GM18868 (cell line): Measurements from ENCODE around the gene PTPRT.

Experiments used
- ATAC-seq: cut with Tn5 transposase; IDR thresholded peaks from one replicate; pipeline ENCODE4 v1.9.1; 2021; ENCODE audit warnings: mild to moderate bottlenecking, moderate library complexity; ENCODE audit not compliant: unreplicated experiment

PTPRT gene

DNA sequence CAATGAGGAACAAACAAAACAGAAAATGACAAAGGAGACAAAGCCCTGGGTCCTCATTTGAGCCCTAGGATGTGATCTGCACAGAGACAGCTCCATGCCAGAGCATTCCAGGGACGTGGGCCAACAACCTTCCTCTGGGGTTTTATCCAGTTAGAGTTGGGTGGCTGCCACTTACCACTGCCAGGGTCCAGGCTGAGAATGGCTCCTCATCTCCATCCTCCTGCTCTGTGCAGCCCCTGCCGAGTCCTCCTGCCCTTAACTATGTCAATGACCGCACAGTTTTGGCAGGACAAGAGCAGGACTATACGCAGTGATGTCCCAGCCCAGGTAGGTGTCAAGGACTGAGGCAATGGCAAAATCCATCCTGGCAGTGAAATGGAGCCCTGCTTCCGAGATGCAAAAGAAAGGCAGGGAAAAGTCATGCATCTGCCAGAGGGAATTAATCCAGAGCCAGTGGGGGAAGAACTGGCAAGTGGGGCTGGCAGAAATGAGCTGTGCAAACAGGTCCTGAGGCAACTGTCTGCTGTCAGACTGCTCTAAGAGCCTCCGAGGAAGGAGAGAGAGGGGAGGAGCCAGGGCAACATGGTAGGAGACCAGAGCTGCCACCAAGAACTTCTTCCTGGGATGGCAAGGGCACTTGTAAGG, 449.4 kb downstream of the PTPRT start:
- no peak for ATAC-seq

DNA sequence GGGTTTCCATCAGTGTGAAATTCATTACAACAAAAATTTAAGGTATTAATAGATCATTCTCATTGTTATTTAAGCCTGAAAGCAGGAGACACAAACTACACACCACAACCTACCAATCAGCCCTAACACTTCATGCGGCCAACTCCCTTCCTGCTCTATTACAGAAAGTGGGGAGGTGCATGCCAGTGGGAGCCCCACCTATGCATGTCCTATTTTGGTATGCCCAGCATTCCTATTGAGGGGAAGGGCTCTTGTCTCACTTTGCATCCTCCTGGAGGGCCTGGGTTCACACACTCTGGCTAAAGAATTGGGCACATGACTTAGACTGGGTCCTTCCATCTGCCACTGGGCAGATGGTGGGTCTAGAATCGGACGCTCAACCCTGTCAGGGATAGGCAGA, 450.0 kb downstream of the PTPRT start:
- ATAC-seq = no peak

DNA sequence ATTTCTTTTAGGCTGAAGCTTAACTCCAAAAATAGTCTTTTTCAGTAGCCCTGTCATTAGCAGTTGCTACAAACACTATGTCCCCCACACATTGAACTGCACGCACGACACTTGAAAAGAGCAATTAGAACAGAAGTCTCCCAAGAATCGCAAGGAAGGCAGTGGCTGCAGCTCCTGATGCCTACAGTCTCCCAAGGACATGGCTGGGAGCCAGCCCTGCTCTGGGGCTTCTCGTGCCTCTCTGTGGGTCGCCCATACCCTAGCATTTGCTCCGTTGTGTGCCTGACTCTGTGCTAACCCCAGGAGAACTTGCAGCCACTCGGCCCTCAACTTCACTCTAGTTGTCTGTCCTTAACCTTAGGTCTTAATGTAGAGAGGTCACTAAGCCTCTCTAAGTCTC, 454.2 kb downstream of the PTPRT start:
- no peak for ATAC-seq

DNA sequence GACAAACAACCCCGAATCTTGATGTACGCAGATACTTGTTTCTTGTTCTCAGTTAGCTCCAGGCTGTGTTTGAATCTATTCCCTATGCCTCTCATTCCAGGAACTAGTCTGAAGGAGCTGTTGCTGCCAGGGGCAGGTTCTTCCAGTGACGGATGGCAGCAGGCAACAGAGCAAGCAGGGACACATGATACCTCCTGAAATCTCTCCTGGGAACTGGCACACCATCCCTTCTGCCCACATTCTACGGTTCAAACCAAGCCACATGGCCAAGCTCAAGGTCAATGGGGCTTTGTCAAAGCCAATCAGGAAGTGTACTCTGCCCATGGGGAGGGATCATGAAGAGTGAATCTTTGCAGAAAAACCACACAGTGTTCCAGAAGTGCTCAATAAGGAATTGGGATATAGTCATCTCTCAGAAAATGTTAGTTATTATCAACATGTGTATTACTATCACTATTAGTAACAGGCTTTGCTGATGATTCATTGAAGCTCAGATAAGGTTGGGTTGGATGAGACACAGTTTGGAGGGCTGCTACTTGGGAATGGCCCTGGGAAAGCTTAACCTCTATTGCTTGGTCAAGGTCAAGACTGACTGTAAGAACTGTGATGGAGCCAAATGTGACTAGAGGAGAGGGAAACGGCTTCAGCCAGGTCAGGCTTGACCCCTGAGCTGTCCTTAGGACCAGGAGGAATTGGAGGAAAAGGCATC, 454.9 kb downstream of the PTPRT start:
- no peak for ATAC-seq

DNA sequence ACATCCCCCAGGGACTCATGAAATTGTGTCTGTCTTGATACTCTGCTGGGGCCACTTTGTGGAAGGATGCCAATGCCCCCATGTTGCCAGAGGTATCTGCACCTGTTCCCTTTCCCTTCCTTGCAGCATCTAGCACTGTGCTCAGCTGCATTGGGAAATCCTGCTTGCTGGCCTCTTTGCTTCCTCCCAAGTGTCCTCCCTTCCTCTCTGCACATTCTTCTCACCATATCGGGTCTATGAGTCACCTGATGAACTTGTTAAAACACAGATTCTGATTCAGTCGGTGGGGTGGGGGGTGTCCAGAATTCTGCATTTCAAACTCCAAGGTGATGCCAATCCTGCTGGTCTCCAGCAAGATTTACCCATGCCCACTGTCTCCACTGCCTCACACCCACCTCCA, 467.8 kb downstream of the PTPRT start:
- ATAC-seq = no peak

DNA sequence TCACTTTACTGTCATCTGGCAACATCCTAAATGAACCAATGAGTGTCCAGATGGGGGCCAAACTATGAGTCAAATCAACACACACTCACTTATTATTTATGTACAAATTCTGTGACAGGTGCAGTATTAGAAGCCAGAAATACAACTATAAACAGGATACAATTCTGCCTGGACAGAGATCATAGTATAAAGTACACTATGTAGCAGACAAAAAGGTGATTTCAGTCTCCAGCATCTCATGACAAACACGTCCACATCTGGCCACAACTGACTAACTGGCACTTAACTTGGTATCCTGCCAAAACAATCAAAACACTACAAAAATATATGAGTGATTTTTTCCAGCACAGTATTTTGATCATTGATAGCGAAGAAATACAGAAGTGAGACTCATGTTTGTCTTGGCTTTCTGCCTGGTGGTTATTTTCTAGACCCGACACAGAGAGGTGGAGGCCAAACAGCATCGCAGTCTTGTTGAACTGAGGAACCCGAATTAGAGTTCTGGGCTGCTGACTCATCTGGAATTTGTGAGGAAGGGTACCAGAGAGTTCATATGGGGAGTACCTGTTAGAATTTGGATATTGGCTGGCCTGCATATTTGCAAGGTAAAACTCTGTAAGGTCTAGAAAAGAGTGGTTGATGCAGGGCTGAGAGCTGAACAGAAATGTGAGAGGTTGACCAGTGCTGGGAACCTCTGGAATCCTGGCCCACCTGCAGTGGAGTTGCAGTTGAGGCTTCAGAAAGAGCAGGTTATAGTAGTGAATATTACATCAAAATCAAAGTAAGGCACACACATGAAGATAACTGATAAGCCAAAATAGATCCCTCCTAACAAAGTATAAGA, 475.2 kb downstream of the PTPRT start:
- no peak for ATAC-seq

DNA sequence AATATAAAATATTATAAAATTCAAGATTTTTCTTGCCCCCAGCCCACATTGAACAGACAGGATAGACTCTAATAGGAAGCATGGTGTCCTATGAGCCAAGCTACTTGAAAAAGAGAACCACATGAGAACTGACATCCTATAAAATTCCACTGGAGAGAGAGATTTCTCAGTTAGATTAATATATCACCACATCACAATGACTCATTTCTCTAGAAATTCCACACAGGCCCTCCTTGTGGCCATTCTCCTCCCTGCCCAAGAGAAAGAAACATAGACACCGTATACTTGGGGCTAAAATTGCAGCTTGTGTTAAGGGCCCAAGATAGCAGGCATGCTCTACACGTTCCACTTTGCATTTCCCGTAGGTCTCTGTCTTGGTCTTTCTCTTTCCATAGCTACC, 481.4 kb downstream of the PTPRT start:
- ATAC-seq = no peak

DNA sequence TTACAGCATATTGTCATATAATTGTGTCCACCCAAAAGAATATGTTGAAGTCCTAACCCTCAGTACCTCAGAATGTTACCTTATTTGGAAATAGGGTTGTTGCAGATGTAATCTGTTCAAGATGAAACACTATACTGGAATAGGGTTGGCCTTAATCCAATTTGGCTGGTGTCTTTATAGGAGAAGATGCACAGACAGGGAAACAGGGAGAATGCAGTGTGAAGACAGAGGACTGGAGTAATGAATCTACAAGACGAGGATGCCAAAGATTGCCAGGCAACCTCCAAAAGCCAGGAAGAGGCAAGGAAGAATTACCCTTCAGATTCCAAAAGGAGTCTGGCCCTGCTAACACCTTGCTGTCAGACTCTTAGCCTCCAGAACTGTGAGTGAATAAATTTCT, 482.9 kb downstream of the PTPRT start:
- ATAC-seq = no peak

DNA sequence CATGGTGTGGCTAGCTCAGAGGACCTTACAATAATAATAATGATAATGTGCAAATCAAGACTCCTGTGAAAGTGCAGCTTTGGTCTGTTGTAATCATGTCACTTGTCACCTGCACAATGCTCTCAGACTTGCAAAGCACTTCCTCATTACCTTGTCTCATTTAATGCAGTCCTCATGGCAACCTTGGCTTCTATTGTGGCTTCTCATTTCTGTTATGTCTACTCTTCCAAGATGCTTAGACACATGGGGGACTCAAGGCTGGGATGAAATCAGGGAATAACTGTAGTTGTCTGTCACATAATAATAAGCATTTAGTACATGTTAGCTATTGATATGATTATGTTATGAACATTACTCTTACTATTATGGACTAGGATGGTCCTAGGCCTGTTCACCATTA, 484.2 kb downstream of the PTPRT start:
- no peak for ATAC-seq

DNA sequence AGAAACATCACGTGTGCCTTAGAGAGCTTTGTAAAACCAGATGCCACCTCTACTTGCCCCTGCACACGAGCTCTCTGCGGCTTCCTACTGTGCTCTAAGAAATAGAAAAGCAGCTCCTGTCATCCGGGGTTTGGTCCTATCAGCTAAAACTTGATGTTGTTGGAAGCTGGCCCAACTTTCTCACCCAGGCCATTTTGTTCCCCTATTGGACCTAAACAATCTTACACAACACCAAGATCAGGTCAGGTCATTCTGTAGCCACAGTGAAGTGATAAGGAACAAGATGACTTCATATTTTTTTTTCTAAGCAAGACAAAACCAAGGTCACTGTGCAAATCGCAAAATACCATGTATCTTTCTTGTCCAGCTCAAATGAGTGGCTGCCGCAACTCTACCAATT, 486.0 kb downstream of the PTPRT start:
- no peak for ATAC-seq

DNA sequence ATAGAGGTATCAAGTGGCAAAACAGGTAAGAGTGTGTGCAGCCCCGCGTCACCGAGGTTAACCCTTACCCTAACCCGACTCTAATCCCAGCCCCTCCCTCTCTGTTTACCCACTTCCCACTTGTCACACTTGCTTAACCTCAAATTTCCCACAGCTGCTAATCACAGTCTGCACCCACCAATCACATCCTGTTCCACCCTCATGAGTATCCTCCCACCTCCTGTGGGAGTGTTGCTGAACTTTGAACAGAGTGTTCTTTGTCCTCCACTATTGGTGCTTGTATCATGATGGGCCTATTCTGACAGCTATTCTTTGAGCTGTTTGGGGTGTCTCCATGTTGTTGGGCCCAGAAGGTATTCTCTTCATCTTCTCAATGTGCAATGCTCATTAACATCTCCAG, 487.8 kb downstream of the PTPRT start:
- ATAC-seq = no peak

DNA sequence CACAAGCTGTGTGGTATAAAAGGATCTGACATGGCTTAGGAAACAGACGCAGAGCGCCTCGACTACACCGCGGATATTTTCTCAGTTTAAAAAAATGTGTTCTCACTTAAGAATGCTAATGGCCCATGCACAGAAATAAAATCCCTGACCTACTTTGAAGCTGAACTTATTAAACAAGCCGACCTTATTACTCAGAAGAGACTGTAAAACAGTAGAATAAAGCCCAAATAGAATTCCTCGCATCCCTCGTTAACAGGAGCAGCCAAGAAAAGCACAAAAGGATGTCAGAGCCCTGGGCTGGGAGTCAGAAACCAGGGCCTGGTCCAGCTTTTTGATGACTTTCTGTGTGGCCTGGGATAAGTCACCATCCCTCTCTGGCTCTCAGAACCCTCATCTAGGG, 489.3 kb downstream of the PTPRT start:
- no peak for ATAC-seq

DNA sequence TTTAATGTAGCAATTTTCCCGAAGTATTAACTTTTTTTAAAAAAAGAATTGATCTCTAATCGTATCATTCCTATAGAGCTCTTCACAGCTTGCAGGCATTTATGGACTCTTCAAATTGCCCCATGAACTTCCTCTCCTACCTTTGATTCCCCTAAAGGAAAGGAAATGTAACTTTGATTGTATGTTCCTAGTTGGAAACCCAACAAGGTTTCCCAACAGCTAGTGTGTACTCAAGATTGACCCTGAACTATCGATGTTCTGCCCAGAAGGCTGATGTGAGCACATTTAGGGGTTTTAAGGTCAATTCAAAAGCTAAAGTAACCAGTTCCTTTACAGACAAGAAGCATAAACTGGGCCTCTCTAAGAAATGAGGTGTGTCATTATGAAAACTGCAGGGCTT, 491.7 kb downstream of the PTPRT start:
- no peak for ATAC-seq

DNA sequence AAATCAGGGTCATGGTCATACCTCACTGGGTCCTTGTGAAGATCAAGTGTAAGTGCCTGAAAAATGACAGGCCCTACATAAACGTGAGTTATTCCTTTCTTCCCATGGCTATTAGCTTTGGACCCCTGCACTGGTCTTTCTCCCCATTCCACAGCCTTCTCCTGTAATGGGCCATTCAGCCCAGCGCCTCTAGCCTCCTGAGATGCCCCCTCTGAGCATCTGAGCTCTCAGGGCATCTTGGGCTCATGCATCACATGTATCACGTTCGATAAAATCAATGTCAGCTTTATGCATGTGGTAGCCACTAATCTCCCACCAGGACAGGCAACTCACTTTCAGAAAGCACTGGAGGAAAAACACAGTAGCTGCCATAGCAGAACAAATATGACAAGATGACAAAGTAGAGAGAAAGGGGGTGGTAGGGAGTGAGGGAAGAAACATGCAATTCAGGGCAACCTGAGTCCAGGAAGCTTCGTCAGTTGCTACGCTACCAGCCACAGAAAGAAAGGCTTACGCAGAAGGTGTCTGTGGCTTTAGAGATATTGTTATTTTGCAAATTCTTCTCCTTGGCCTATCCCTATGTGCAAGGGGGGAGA, 498.8 kb downstream of the PTPRT start:
- ATAC-seq = no peak

DNA sequence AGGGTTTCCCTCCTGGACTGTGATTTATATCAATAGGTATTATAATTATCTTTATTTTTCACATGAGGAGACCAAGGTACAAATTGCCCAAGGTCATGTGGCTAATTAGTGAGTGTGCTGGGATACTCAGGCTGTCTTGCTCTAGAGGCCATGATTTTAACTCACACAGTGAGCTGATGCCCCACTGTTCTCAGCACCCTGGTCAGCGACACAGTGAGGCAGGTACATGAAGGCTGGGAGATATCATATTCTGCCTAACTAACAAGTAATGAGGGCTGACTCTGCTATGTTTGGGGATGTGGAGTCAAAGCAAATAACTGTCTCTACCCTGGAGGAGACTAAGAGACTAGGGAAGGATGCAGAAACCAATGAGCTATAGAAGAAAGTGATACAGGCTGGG, 501.1 kb downstream of the PTPRT start:
- ATAC-seq = no peak

DNA sequence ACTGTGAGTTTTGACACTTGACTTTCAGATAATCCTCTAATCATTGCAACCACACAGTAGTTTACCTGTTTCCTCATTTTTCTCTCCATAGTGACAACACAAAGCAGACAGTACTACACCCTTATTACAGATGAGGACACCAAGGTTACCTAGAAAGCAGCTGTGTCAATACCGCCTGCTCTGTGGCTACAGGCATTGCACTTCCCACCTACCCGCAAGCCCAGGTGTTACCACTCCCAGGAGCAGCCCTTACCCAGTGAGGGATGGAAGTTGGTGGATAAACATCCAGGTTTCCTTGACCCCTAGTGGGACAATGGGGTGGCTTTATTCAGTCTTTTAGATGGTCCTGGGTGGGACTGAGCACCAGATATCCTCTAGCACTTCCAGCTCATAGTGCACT, 503.6 kb downstream of the PTPRT start:
- ATAC-seq = no peak

DNA sequence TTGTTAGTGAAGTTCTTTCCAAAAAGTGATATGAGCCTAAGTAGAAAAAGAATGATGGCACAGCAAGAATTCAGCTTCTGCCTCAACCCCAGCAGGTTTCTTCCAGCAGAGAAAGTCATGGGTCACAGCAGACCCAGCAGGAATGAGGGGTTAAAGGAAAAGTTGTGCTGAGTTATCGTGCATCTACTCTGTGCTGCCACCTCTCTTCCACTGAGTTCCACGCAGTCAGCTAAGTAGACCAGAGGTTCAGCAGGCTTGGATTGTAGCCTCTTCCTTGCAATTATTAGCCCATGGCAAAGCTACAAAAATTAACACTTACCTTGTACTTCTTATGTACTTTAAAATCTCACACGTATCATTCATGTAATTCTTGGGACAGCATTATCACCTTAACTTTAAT, 510.8 kb downstream of the PTPRT start:
- ATAC-seq = no peak

DNA sequence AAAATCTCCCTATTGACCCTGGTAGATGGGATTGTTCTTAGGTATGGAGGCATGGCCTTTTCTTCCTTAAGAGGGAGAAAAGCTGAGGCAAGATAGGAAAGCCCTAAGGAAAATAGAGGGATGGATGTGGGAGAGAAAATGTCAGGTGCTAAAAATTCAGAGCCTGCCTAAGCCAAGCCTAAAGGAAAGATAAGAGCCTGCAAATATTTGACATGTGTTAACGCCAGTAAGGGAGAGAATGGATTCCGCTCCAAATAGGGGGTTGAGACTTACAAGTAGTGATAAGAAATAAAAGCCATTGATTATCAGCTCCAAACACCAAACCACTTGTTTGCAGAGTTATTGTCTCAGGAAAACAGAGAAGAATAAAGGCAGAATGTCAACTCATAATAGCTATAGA, 533.6 kb downstream of the PTPRT start:
- ATAC-seq = no peak

DNA sequence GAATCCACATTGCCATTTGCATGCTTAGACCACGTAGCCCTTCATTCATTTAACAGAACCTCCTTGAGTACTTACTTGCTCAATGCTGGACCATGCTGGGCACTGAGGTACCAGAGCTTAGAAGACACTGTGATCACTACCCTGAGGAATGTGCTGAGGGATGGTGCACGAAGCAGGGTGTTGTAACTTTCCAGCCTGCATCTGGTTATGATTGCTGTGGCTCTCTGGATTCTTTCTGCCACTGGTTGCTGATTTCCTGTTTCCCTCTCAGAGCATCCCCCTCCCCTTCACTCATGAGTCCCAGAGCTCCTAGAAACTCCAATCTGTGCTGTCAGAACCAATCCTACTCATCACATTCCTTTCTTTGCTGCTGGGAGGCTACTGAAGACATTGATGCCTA, 537.4 kb downstream of the PTPRT start:
- ATAC-seq = no peak

DNA sequence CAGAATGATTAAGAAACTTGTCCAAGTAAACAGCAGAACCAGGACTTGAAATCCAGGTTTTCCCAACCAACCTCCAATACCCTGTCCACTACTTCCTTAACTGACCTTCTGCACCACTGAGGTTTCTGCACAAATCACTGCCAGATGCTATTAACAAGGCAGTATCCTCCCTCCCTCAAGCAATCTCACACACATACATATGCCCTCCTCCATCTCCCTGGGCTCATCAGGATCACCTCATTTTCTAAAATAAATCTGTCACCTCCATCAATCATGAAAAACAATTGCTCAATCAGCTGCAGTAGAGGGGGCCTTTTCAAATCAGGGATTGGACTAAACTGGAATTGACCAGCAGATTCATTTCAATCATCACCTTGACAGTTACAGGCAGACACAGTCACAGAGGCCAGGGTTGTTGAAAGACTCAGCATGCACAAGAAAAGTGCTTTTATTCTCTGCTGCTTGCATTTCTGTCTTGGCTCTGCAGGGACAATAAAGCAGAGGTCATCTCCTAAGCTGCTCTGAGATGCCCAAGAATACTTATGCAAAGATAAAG, 539.4 kb downstream of the PTPRT start:
- no peak for ATAC-seq

DNA sequence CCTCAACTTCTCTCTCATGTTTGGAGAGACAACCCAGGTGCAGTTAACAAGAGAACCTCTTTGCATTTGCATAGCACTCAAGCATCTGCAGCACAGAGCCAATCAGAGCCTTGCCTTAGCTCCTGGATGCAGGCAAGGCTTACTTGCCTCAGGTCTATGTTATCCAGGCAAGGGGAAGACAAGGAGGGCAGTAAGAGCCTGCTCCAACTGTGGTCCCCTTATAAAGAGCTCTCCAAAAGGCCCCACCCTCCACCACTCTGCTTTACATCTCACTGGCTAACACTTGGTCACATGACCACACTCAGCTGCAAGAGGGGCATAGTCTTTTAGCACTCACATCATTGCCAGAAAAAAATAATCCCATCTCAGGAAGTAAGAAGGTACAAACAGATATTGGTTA, 540.0 kb downstream of the PTPRT start:
- no peak for ATAC-seq
